Tibial artery (tissue), 4 donors: ENCODE results near the gene HOXA7.

Experiments
- DNase-seq, 2 donors: peaks; one replicate each; pipeline ENCODE4 v3.0.0-alpha.2; 2019
- H3K27ac ChIP-seq, 2 donors: fragments of 200-600 bp; sonication (generic) in 1 of 2; 1 replicate in 1 of 2; 2 replicates in 1 of 2; pipeline ENCODE4 v1.5.1; 2018 to 2019; ENCODE audit warnings: mild to moderate bottlenecking in 1 of 2
- H3K27me3 ChIP-seq, 2 donors: fragments of 200-600 bp; sonication (generic) in 1 of 2; one replicate each; pipeline versions ENCODE4 v1.5.1 to v1.6.0; 2016 to 2019
- H3K36me3 ChIP-seq, 3 donors: fragments of 200-600 bp; sonication (generic) in 2 of 3; one replicate each; pipeline ENCODE4 v1.5.1; 2016 to 2019; ENCODE audit warnings: mild to moderate bottlenecking in 2 of 3
- H3K4me1 ChIP-seq, 4 donors: fragments of 200-600 bp; sonication (generic) in 2 of 4; 1 replicate in 3 of 4; 2 replicates in 1 of 4; pipeline ENCODE4 v1.5.1; 2016 to 2019
- H3K4me3 ChIP-seq, 2 donors: fragments of 200-600 bp; sonication (generic) in 1 of 2; 1 replicate in 1 of 2; 2 replicates in 1 of 2; pipeline ENCODE4 v1.5.1; 2018 to 2019; ENCODE audit warnings: mild to moderate bottlenecking in 2 of 2
- H3K9me3 ChIP-seq, 3 donors: fragments of 200-600 bp; sonication (generic) in 1 of 3; one replicate each; pipeline ENCODE4 v1.5.1; 2016 to 2019
- CTCF ChIP-seq, 2 experiments: fragments of 200-600 bp in 1 of 2; fragments of 450-650 bp in 1 of 2; IDR thresholded peaks; one replicate each; pipeline ENCODE4 v1.5.1; 2017 to 2019; ENCODE audit warnings: antibody characterized with exemption in 2 of 2, mild to moderate bottlenecking in 1 of 2, moderate library complexity in 1 of 2
- intact Hi-C: fragments of 100-400 bp; cut with DNase I; formaldehyde crosslinking; loops from one replicate; pipeline ENCODE4 v1.15.0; 2023; ENCODE audit warnings: low total_unique reads

HOXA7 gene

GRCh38 chr7:27156508-27156898 is at the start of gene HOXA7:
Gene HOXA7 (minus strand): TSS chr7:27156675. CDS start chr7:27156545, 130 bp downstream.
- no peak for TF ChIP-seq CTCF (IDR thresholded peaks at IDR 0.05)
- intact Hi-C loops = loop anchor here (5.0 kb wide), 1 partner anchor 294 kb away; the partner anchor contains the start of gene SKAP2
- Histone ChIP-seq H3K4me3 (peak within 1 kb of the TSS; percentile 62 to 75), H3K27me3 (no peaks in the 10 kb centered on the region), H3K4me1 (peaks cover 0 to 40% (median 31%) of the 10 kb centered on the region in 4 donors), H3K36me3 (no peaks in the 10 kb centered on the region), H3K27ac (peak within 1 kb of the TSS; percentile 78 to 84), H3K9me3 (no peaks in the 10 kb centered on the region)
- peak in 1 of 2 donors; percentile 89 for DNase-seq

DNA sequence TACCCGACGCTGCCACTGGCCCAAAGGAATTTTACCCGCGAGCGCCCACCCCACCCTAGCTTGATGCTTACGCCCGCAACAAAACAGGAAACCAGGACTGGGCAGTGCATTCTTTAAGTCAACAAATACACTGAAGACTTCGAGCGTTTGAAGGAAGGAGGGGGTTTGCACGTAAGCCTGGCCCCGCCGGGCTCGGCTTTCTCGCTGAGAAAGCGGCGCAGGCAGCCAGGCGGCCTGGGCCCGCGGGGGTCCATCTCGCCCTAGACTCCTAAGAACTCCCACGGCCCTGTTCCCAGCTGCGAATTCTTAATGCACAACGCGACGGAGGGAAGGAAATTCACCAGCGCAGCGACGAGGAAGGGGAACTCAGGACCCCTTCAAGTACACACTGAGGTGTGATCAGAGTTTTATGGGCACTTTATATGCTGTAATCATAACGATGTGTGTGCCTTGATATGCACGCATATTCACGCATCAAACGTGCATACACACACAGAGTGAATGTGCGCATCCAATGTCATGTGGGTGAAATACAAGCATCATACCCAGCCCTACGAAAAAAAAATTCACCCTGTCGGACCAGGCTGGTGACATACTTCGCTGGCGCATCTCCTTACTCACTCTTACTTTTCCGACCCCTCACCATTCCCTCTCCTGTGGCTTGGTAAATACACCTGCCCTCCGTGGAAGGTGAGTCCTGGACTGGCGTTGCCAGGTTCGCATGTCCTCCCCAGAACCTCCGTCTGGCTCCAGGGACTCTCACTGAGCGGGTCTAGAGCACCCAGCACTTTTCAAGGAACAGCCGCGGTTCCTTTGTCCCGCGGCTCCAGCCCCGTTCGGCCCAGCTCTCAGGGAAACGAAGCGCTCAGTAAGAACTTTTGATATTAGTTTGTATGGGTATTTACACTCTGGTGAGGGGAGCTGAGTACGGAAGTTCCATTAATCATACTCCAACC is 49.1 kb upstream of the HOXA7 start:
- peak in 1 of 2 donors; percentile 47 for DNase-seq
- H3K27me3 ChIP-seq = peaks cover 3 to 95% of the 10 kb centered on the region in 2 donors
- intact Hi-C loops = loop anchor here (10.0 kb wide), 1 partner anchor 369 kb away; no protein-coding TSS in a partner anchor
- H3K9me3 ChIP-seq = no peaks in the 10 kb centered on the region
- H3K4me3 ChIP-seq = peak overlapping the region in 1 of 2 donors; percentile 20
- TF ChIP-seq CTCF (IDR thresholded peaks at IDR 0.05) = no peak
- no peak overlapping the region for H3K27ac ChIP-seq
- H3K4me1 ChIP-seq = peaks cover 0 to 29% (median 20%) of the 10 kb centered on the region in 4 donors
- H3K36me3 ChIP-seq = no peaks in the 10 kb centered on the region

DNA sequence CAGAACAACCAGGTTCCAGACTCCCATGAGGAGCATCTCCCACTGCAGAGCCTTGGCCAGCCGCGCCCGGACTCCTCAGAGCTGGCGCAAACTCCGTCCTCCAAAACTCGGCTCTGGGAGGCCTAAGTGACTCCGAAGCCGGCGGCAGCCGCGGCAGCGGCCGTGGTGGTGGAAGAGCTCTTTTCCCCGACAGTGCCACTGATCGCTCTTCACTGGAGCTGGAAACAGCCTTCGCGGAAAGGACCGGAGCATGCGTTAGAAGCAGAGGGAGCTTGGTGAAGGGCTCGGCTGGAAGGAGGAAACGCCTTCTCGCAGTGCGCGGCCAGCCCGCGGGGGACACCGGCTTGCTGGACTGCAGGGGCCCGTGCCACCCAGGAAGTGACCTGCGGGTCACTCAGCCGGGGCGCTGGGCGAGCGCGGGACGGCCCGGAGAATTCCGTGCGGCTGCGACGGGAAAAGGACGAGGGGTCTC is 48.4 kb upstream of the HOXA7 start:
- Histone ChIP-seq H3K4me3 (peak overlapping the region in 1 of 2 donors; percentile 20), H3K9me3 (no peaks in the 10 kb centered on the region), H3K27me3 (peaks cover 0 to 95% of the 10 kb centered on the region in 2 donors), H3K27ac (no peak overlapping the region), H3K36me3 (no peaks in the 10 kb centered on the region), H3K4me1 (peaks cover 0 to 33% (median 20%) of the 10 kb centered on the region in 4 donors)
- TF ChIP-seq CTCF (IDR thresholded peaks at IDR 0.05) = no peak
- intact Hi-C loops = loop anchor here (10.0 kb wide), 1 partner anchor 370 kb away; no protein-coding TSS in a partner anchor
- DNase-seq = no peak

GRCh38 chr7:27203964-27204594 is 47.6 kb upstream of the HOXA7 start:
- no peaks in the 10 kb centered on the region for H3K9me3 ChIP-seq
- intact Hi-C loops = loop anchor here (10.0 kb wide), 1 partner anchor 371 kb away; no protein-coding TSS in a partner anchor
- H3K4me1 ChIP-seq = peaks cover 0 to 40% (median 24%) of the 10 kb centered on the region in 4 donors
- H3K27ac ChIP-seq = no peak overlapping the region
- no peak for TF ChIP-seq CTCF (IDR thresholded peaks at IDR 0.05)
- peaks cover under 1 to 96% of the 10 kb centered on the region in 2 donors for H3K27me3 ChIP-seq
- no peak for DNase-seq
- H3K4me3 ChIP-seq = no peak overlapping the region
- H3K36me3 ChIP-seq = no peaks in the 10 kb centered on the region

- DNase-seq = peak in 1 of 2 donors; percentile 13
- no peak overlapping the region for H3K27ac ChIP-seq
- intact Hi-C loops = loop anchor here (10.0 kb wide), 1 partner anchor 371 kb away; no protein-coding TSS in a partner anchor
Measured at GRCh38 chr7:27203365-27203953, 47.0 kb upstream of the HOXA7 start.

More at GRCh38 chr7:27203365-27203953, 47.0 kb upstream of the HOXA7 start:
- Histone ChIP-seq H3K9me3 (no peaks in the 10 kb centered on the region), H3K27me3 (peaks cover 4 to 96% of the 10 kb centered on the region in 2 donors), H3K4me1 (peaks cover 0 to 46% (median 26%) of the 10 kb centered on the region in 4 donors), H3K36me3 (no peaks in the 10 kb centered on the region), H3K4me3 (no peak overlapping the region)
- TF ChIP-seq CTCF (IDR thresholded peaks at IDR 0.05) = no peak
